ENCODE results near the gene TMEM116.

Gene TMEM116

DNA sequence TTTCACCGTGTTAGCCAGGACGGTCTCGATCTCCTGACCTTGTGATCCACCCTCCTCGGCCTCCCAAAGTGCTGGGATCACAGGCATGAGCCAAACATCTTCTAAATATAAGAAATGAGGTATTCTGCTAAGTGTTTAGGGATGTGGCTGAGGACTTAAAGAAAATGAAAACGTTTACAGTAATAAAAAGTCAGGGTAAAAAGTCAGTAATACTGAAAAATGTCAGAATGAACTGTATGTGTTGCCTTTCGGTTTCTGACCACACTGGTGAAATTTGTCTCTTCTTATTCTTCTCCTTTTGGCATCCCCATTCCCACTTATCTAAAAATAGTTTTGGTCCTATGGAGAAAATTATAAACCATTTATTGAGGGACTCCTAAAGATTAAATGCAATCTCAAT lies 20.5 kb downstream of the TMEM116 start:
- no peak overlapping the region for H3K27ac ChIP-seq
- H3K9me3 ChIP-seq, result no peaks in the 10 kb centered on the region
- intact Hi-C loops (cut with DNase I; ENCODE audit: low total_unique reads), result no loop called here

DNA sequence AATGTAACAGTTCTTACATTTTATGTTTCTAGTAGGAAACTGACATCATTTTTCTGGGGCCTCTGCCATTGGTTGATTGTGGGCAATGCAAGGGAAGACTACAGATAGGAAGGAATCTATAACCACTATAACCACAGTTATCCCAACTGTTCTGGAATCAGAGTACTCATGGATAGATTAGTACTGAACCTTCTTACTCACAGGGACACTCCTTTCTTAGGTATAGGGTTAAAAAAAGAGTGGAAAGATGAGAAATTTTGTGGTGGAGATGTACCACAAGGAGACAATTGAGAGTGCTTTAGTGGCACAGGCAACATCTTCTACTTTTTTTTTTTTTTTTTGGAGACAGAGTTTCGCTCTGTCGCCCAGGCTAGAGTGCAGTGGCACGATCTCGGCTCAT lies 21.0 kb downstream of the TMEM116 start:
- Histone ChIP-seq H3K4me3 (no peak overlapping the region), H3K9me3 (no peaks in the 10 kb centered on the region), H3K4me1 (no peaks in the 10 kb centered on the region), H3K36me3 (peaks cover 0 to 12% (median 8%) of the 10 kb centered on the region in 3 donors), H3K27ac (no peak overlapping the region), H3K27me3 (no peaks in the 10 kb centered on the region)
- no peak for DNase-seq
- intact Hi-C loops (cut with DNase I; ENCODE audit: low total_unique reads), result no loop called here
- TF ChIP-seq, protein P1, sequence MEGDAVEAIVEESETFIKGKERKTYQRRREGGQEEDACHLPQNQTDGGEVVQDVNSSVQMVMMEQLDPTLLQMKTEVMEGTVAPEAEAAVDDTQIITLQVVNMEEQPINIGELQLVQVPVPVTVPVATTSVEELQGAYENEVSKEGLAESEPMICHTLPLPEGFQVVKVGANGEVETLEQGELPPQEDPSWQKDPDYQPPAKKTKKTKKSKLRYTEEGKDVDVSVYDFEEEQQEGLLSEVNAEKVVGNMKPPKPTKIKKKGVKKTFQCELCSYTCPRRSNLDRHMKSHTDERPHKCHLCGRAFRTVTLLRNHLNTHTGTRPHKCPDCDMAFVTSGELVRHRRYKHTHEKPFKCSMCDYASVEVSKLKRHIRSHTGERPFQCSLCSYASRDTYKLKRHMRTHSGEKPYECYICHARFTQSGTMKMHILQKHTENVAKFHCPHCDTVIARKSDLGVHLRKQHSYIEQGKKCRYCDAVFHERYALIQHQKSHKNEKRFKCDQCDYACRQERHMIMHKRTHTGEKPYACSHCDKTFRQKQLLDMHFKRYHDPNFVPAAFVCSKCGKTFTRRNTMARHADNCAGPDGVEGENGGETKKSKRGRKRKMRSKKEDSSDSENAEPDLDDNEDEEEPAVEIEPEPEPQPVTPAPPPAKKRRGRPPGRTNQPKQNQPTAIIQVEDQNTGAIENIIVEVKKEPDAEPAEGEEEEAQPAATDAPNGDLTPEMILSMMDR (IDR thresholded peaks at IDR 0.05), result no peak

More for the DNA sequence above, 20.5 kb downstream of the TMEM116 start:
- Histone ChIP-seq H3K36me3 (peaks cover 0 to 12% (median 8%) of the 10 kb centered on the region in 3 donors), H3K4me3 (no peak overlapping the region), H3K4me1 (peaks cover 0 to 5% (median 2%) of the 10 kb centered on the region in 4 donors), H3K27me3 (no peaks in the 10 kb centered on the region)
- TF ChIP-seq, protein P1 (IDR thresholded peaks at IDR 0.05), result no peak
- DNase-seq, result no peak

DNA sequence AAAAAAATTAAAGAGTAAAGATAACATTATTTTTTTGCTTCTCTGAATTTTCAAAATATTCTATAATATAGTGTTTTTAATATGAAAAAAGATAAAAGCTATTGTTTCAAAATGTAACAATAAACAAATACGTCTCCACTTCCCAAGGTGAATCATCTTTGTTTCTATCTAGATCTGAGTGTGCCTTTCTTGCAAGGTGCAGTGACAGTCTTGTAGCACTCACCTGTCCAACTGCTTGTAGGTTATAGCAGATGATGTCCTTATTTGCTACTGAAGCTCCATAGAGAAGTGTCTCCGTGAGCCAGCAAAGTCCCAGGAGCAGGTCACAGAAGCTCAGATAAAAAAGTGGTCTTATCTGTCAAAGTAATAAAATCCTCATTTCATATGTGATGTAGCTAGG lies 21.4 kb downstream of the TMEM116 start:
- Histone ChIP-seq H3K27ac (no peak overlapping the region), H3K27me3 (no peaks in the 10 kb centered on the region), H3K36me3 (peaks cover 0 to 12% (median 8%) of the 10 kb centered on the region in 3 donors), H3K9me3 (no peaks in the 10 kb centered on the region), H3K4me3 (no peak overlapping the region), H3K4me1 (no peaks in the 10 kb centered on the region)
- TF ChIP-seq, protein P1 (IDR thresholded peaks at IDR 0.05), result no peak
- intact Hi-C loops (cut with DNase I; ENCODE audit: low total_unique reads), result no loop called here
- DNase-seq, result no peak

DNA sequence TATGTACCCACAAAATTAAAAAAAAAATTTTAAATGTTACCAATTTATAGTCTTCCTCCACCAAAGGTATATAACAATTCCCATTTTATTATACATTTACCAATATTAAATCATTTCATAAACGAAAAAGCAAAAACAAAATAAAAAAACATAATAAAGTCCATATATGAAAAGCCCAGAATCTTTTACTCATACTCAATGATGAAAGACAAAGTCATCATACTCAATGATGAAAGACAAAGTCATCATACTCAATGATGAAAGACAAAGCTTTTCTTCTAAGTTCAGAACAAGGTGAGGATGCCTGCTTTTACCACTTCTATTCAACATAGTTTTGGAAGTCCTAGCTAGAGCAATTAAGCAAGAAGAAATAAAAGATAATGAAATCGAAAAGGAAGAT lies 28.1 kb downstream of the TMEM116 start:
- TF ChIP-seq, protein P1 (IDR thresholded peaks at IDR 0.05), result no peak
- H3K4me1 ChIP-seq, result peaks cover 0 to 4% (median 0%) of the 10 kb centered on the region in 4 donors

DNA sequence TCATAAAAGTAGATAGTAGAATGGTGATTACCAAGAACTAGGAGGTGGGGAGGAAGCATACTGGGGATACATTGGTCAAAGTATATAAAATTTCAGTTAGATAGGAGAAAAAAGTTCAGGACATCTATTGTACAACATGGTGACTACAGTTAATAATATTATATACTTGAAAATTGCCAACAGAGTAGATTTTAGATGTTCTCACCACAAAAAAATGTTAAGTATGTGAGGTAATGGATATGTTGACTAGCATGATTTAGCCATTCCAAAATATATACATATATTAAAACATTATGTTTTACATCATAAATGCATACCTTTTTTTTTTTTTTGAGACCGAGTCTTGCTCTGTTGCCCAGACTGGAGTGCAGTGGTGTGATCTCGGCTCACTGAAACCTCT lies 31.0 kb downstream of the TMEM116 start:
- Histone ChIP-seq H3K27ac (no peak overlapping the region), H3K27me3 (no peaks in the 10 kb centered on the region), H3K9me3 (no peaks in the 10 kb centered on the region), H3K4me1 (peaks cover 0 to 4% (median 0%) of the 10 kb centered on the region in 4 donors), H3K4me3 (no peak overlapping the region), H3K36me3 (peaks cover 0 to 7% (median 0%) of the 10 kb centered on the region in 3 donors)
- DNase-seq, result no peak
- intact Hi-C loops (cut with DNase I; ENCODE audit: low total_unique reads), result no loop called here
- TF ChIP-seq, protein P1 (IDR thresholded peaks at IDR 0.05), result no peak

More for the DNA sequence above, 28.1 kb downstream of the TMEM116 start:
- no peak overlapping the region for H3K27ac ChIP-seq
- intact Hi-C loops (cut with DNase I; ENCODE audit: low total_unique reads), result no loop called here
- H3K36me3 ChIP-seq, result peaks cover 0 to 4% (median 4%) of the 10 kb centered on the region in 3 donors
- no peak for DNase-seq
- no peak overlapping the region for H3K4me3 ChIP-seq
- no peaks in the 10 kb centered on the region for H3K9me3 ChIP-seq
- H3K27me3 ChIP-seq, result no peaks in the 10 kb centered on the region

DNA sequence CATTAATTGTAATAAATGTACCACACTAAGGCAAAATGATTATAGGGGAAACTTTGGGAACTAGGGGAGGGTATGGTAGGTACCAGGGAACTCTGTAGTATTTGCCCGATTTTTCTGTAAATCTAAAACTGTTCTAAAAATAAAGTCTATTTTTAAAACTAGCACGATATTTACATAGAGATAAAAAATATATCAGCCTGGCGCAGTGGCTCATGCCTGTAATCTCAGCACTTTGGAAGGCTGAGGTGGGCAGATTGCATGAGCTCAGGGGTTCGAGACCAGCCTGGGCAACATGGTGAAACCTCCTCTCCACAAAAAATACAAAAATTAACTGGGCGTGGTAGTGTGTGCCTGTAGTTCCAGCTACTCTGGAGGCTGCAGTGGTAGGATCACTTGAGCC lies 32.4 kb downstream of the TMEM116 start:
- Histone ChIP-seq H3K4me1 (peaks cover 0 to 4% (median 0%) of the 10 kb centered on the region in 4 donors), H3K9me3 (no peaks in the 10 kb centered on the region), H3K4me3 (no peak overlapping the region), H3K36me3 (peaks cover 0 to 7% (median 0%) of the 10 kb centered on the region in 3 donors), H3K27ac (no peak overlapping the region), H3K27me3 (no peaks in the 10 kb centered on the region)
- TF ChIP-seq, protein P1 (IDR thresholded peaks at IDR 0.05), result no peak
- intact Hi-C loops (cut with DNase I; ENCODE audit: low total_unique reads), result no loop called here
- no peak for DNase-seq

Measured in tibial artery (tissue), 4 donors.